PC-3 (cell line): Measurements from ENCODE around the gene PEX5L.

ENCODE experiments used
- EZH2 ChIP-seq: fragments of 300-600 bp; sonication (generic); IDR thresholded peaks from one replicate; pipeline ENCODE4 v1.6.1; 2017; ENCODE audit warnings: antibody characterized with exemption, mild to moderate bottlenecking, low read length; ENCODE audit not compliant: unreplicated experiment
- EZH2phosphoT487 ChIP-seq: fragments of 300-600 bp; sonication (generic); IDR thresholded peaks from 2 replicates; pipeline ENCODE4 v1.6.1; 2018; ENCODE audit warnings: mild to moderate bottlenecking, antibody characterized with exemption, low read length, borderline replicate concordance
- TF ChIP-seq, protein P1 (sequence below): fragments of 300-600 bp; sonication (generic); conservative IDR thresholded peaks from 2 replicates; pipeline ENCODE4 v1.5.1; 2017; ENCODE audit warnings: antibody characterized with exemption, low read depth, mild to moderate bottlenecking, low read length

DNA sequence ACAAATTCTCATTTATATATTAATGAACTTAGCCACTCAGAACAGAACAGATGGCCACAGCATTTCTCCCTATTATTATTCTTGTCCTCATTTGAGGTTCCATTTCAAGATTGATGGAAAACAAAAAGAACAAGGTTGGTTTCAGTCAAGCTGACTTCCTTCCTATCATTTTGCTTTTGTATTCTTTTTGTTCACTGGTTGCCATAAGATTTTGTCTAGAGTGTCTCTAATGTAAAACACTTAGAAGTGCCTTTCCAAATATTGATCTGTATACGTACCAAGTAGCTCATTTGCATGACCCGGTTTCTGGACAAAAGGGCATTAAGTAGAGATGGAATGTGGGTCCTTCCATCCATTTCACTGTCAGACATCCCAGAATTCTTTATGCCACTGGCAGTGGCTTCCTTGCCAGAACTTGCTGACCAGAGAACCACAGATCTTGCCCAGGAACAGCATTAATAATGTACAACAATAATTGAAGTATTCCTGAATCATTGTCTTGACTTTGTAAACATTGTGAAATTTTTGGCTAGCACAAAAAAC lies 63.8 kb downstream of the PEX5L start:
- TF ChIP-seq, protein P1, sequence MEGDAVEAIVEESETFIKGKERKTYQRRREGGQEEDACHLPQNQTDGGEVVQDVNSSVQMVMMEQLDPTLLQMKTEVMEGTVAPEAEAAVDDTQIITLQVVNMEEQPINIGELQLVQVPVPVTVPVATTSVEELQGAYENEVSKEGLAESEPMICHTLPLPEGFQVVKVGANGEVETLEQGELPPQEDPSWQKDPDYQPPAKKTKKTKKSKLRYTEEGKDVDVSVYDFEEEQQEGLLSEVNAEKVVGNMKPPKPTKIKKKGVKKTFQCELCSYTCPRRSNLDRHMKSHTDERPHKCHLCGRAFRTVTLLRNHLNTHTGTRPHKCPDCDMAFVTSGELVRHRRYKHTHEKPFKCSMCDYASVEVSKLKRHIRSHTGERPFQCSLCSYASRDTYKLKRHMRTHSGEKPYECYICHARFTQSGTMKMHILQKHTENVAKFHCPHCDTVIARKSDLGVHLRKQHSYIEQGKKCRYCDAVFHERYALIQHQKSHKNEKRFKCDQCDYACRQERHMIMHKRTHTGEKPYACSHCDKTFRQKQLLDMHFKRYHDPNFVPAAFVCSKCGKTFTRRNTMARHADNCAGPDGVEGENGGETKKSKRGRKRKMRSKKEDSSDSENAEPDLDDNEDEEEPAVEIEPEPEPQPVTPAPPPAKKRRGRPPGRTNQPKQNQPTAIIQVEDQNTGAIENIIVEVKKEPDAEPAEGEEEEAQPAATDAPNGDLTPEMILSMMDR = no peak
- TF ChIP-seq EZH2 (no peak), EZH2phosphoT487 (no peak)
